ENCODE data around the gene TCF21.

DNA sequence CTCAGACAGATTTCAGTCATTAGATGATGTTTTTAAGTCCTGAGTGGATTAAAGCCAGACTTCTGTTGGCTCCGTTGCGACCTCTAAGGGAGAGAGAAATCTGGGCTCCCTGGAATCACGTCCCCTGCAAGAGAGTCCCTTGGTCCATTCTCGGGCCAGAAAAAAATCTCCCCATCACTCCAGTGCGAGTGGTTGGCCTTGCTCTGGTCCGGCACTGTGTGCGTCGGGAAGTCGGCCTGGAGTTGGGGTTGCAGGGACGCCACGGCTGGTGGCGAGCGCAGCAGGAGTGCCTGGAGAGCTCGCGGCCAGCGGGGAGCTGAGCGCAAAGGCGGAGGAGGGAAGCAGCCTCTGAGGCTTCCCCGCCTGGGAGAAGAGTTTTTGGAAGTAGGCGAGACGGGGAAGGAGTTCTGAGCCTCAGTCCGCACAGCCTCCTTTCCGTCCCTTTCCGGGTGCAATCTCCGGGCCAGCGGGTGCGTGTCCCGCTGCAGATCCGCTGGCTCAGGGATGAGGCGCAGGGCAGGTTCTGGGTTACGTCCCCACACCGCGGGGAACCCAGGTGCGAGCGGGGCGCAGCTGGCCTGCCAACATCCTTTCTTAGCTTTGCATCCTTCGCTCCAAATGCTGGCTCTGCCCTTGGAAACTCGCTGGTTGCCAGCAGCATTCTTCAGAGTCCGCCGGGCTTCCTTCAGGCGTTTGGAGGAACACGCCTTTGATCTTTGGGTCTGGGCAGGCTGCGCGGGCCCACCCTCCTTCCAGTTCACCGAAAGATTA is 6.8 kb downstream of the TCF21 start:
- TF ChIP-seq, protein P1, sequence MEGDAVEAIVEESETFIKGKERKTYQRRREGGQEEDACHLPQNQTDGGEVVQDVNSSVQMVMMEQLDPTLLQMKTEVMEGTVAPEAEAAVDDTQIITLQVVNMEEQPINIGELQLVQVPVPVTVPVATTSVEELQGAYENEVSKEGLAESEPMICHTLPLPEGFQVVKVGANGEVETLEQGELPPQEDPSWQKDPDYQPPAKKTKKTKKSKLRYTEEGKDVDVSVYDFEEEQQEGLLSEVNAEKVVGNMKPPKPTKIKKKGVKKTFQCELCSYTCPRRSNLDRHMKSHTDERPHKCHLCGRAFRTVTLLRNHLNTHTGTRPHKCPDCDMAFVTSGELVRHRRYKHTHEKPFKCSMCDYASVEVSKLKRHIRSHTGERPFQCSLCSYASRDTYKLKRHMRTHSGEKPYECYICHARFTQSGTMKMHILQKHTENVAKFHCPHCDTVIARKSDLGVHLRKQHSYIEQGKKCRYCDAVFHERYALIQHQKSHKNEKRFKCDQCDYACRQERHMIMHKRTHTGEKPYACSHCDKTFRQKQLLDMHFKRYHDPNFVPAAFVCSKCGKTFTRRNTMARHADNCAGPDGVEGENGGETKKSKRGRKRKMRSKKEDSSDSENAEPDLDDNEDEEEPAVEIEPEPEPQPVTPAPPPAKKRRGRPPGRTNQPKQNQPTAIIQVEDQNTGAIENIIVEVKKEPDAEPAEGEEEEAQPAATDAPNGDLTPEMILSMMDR (IDR thresholded peaks at IDR 0.05): no peak
- TF ChIP-seq POLR2A (IDR thresholded peaks at IDR 0.05): peak; percentile 9
